Kidney epithelial cell (primary cell): ENCODE results near the gene GTPBP1. TPM values are rescaled to one million over a fixed set of nuclear protein-coding genes. Genes with fewer than 3 reads are reported as not detected.

Experiments used
- DNase-seq: peaks from one replicate; pipeline ENCODE4 v3.0.0-alpha.2; 2010; ENCODE audit warnings: low read depth
- H3K27me3 ChIP-seq: 2 replicates; pipeline ENCODE4 v1.6.0; 2011; ENCODE audit warnings: low read length; ENCODE audit not compliant: control insufficient read depth, insufficient read depth
- H3K36me3 ChIP-seq: 2 replicates; pipeline ENCODE4 v1.5.1; 2011; ENCODE audit warnings: low read length; ENCODE audit not compliant: control insufficient read depth, insufficient read depth
- H3K4me3 ChIP-seq: 2 replicates; pipeline ENCODE4 v1.5.1; 2011; ENCODE audit warnings: low read depth, mild to moderate bottlenecking, control low read depth, low read length
- CTCF ChIP-seq: IDR thresholded peaks from 2 replicates; pipeline ENCODE4 v1.5.1; 2011; ENCODE audit warnings: mild to moderate bottlenecking, moderate library complexity, low read length, control low read depth, inconsistent platforms; ENCODE audit not compliant: insufficient read depth, poor library complexity, severe bottlenecking
- total RNA-seq: library from RNA; depleted of rRNA; stranded (reverse); fragments of >200 nt; gene quantifications from 2 replicates; pipeline ENCODE4 v1.2.3, GENCODE V29; 2015

The GTPBP1 gene
- total RNA-seq, 1 donor from 2014 or later, result 33.0 TPM

- no peak overlapping the region for H3K4me3 ChIP-seq
- peaks cover 7% of the 10 kb centered on the region for H3K36me3 ChIP-seq
Observed at GRCh38 chr22:38733724-38734381, 28.1 kb downstream of the GTPBP1 start.

GRCh38 chr22:38734421-38735100, 28.8 kb downstream of the GTPBP1 start:
- H3K4me3 ChIP-seq, result no peak overlapping the region
- peaks cover 6% of the 10 kb centered on the region for H3K36me3 ChIP-seq
- H3K27me3 ChIP-seq, result no peaks in the 10 kb centered on the region
- DNase-seq, result no peak
- no peak for TF ChIP-seq CTCF

More at GRCh38 chr22:38733724-38734381, 28.1 kb downstream of the GTPBP1 start:
- no peaks in the 10 kb centered on the region for H3K27me3 ChIP-seq
- DNase-seq, result no peak
- no peak for TF ChIP-seq CTCF

- no peak for DNase-seq
- Histone ChIP-seq H3K36me3 (peaks cover 4% of the 10 kb centered on the region), H3K27me3 (no peaks in the 10 kb centered on the region), H3K4me3 (no peak overlapping the region)
- TF ChIP-seq CTCF, result no peak
Observed at GRCh38 chr22:38735126-38735464, 29.4 kb downstream of the GTPBP1 start.

GRCh38 chr22:38735465-38736256, 29.9 kb downstream of the GTPBP1 start:
- H3K27me3 ChIP-seq, result no peaks in the 10 kb centered on the region
- TF ChIP-seq CTCF, result no peak
- H3K4me3 ChIP-seq, result no peak overlapping the region
- peaks cover 4% of the 10 kb centered on the region for H3K36me3 ChIP-seq
- no peak for DNase-seq

- H3K36me3 ChIP-seq, result peaks cover 3% of the 10 kb centered on the region
- H3K27me3 ChIP-seq, result no peaks in the 10 kb centered on the region
- no peak for TF ChIP-seq CTCF
- DNase-seq, result no peak
- no peak overlapping the region for H3K4me3 ChIP-seq
Observed at GRCh38 chr22:38736257-38736570, 30.5 kb downstream of the GTPBP1 start.
